ENCODE data around the gene NATD1.

The NATD1 gene

GRCh38 chr17:21252796-21253645 is at the start of gene NATD1:
NATD1 (minus strand) TSS chr17:21253410; CDS start chr17:21253264, 146 bp downstream.
- peak; percentile 42 to 68 for DNase-seq (ENCODE audit: low read depth in 2 of 2, low spot score in 1 of 2)

- DNase-seq (ENCODE audit: low read depth in 2 of 2, low spot score in 1 of 2), result no peak
These were observed 48.7 kb upstream of the NATD1 start for GRCh38 chr17:21301593-21302550.

- no peak for DNase-seq (ENCODE audit: low read depth in 2 of 2, low spot score in 1 of 2)
These were observed 47.7 kb upstream of the NATD1 start for GRCh38 chr17:21300601-21301571.

- no peak for DNase-seq (ENCODE audit: low read depth in 2 of 2, low spot score in 1 of 2)
These were observed 46.9 kb upstream of the NATD1 start for GRCh38 chr17:21299981-21300600.

GRCh38 chr17:21298983-21299519 is 45.8 kb upstream of the NATD1 start:
- no peak for DNase-seq (ENCODE audit: low read depth in 2 of 2, low spot score in 1 of 2)

GRCh38 chr17:21298056-21298982 is 45.1 kb upstream of the NATD1 start:
- DNase-seq (ENCODE audit: low read depth in 2 of 2, low spot score in 1 of 2), result no peak

- DNase-seq (ENCODE audit: low read depth in 2 of 2, low spot score in 1 of 2), result no peak
These were observed 44.4 kb upstream of the NATD1 start for GRCh38 chr17:21297597-21297996.

- DNase-seq (ENCODE audit: low read depth in 2 of 2, low spot score in 1 of 2), result no peak
These were observed 43.9 kb upstream of the NATD1 start for GRCh38 chr17:21297026-21297520.

GRCh38 chr17:21296097-21297025 is 43.2 kb upstream of the NATD1 start:
- DNase-seq (ENCODE audit: low read depth in 2 of 2, low spot score in 1 of 2), result no peak

GRCh38 chr17:21295036-21295952 is 42.1 kb upstream of the NATD1 start:
- DNase-seq (ENCODE audit: low read depth in 2 of 2, low spot score in 1 of 2), result no peak

- no peak for DNase-seq (ENCODE audit: low read depth in 2 of 2, low spot score in 1 of 2)
These were observed 41.3 kb upstream of the NATD1 start for GRCh38 chr17:21294321-21295035.

- no peak for DNase-seq (ENCODE audit: low read depth in 2 of 2, low spot score in 1 of 2)
These were observed 40.6 kb upstream of the NATD1 start for GRCh38 chr17:21293831-21294210.

- DNase-seq (ENCODE audit: low read depth in 2 of 2, low spot score in 1 of 2), result no peak
These were observed 39.9 kb upstream of the NATD1 start for GRCh38 chr17:21292867-21293830.

- no peak for DNase-seq (ENCODE audit: low read depth in 2 of 2, low spot score in 1 of 2)
These were observed 38.7 kb upstream of the NATD1 start for GRCh38 chr17:21291862-21292261.

- no peak for DNase-seq (ENCODE audit: low read depth in 2 of 2, low spot score in 1 of 2)
These were observed 38.1 kb upstream of the NATD1 start for GRCh38 chr17:21291357-21291756.

Measured in stimulated activated CD8-positive, alpha-beta memory T cell treated with anti-CD3 and anti-CD28 coated beads, Interleukin-4, amount 100 ng/mL, for 4 hours (primary cell).